Activated CD8-positive, alpha-beta memory T cell treated with anti-CD3 and anti-CD28 coated beads, Interleukin-2, amount 50 U/mL, for 1 hour (primary cell): ENCODE measurements around the gene CEP170B.
"Not testable (repeated sequence)": the region's sequence is repeated elsewhere in the genome, so short reads cannot be mapped to it uniquely, and the experiment has no call there.

ENCODE experiments used
- DNase-seq: peaks from one replicate; pipeline ENCODE4 v3.0.0-alpha.2; 2020; ENCODE audit errors: extremely low read depth

Gene CEP170B

GRCh38 chr14:104913435-104913834 is 48.4 kb downstream of the CEP170B start:
- DNase-seq, result no peak

GRCh38 chr14:104917116-104917515 is 52.0 kb downstream of the CEP170B start:
- no peak for DNase-seq

- no peak for DNase-seq
These were observed 52.9 kb downstream of the CEP170B start for GRCh38 chr14:104917993-104918392.

- not testable (repeated sequence) for DNase-seq
These were observed 54.3 kb downstream of the CEP170B start for GRCh38 chr14:104919152-104919992.

- no peak for DNase-seq
These were observed 54.9 kb downstream of the CEP170B start for GRCh38 chr14:104919993-104920315.

GRCh38 chr14:104923640-104924420 is 58.8 kb downstream of the CEP170B start:
- no peak for DNase-seq

GRCh38 chr14:104924421-104925213 is 59.5 kb downstream of the CEP170B start, which contains the start of gene PLD4:
PLD4 (plus strand) TSS chr14:104924879; CDS start chr14:104927141, 2,262 bp downstream.
- no peak for DNase-seq

GRCh38 chr14:104925214-104925854 is 60.3 kb downstream of the CEP170B start:
- DNase-seq, result no peak

- no peak for DNase-seq
These were observed 61.0 kb downstream of the CEP170B start for GRCh38 chr14:104925855-104926609.

GRCh38 chr14:104926619-104927431 is 61.8 kb downstream of the CEP170B start:
- no peak for DNase-seq

GRCh38 chr14:104927432-104927816 is 62.4 kb downstream of the CEP170B start:
- no peak for DNase-seq

- DNase-seq, result no peak
These were observed 62.8 kb downstream of the CEP170B start for GRCh38 chr14:104927901-104928300.

GRCh38 chr14:104928391-104929133 is 63.5 kb downstream of the CEP170B start:
- no peak for DNase-seq

GRCh38 chr14:104929268-104930230 is 64.5 kb downstream of the CEP170B start:
- DNase-seq, result no peak

- DNase-seq, result no peak
These were observed 65.6 kb downstream of the CEP170B start for GRCh38 chr14:104930526-104931303.

GRCh38 chr14:104931304-104931770 is 66.3 kb downstream of the CEP170B start:
- no peak for DNase-seq
